ENCODE results near the gene FBF1.

The FBF1 gene

DNA sequence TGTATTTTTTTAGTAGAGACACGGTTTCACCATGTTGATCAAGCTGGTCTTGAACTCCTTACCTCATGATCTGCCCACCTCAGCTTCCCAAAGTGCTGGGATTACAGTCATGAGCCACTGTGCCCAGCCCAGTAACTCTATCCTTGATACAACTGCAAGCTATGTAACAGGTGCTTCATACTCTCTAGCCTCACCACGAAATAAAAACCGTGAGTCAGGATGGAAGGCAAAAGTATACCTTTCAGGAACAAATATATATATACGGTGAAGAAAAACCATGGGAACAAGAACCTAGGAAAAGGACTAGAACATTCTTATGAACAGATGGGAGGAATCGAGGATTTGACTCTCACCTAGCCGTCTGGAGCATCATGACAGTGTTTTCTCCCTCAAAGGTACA is 9.6 kb upstream of the FBF1 start:
- Histone ChIP-seq H3K4me1 (no peaks in the 10 kb centered on the region), H2AFZ (no peak overlapping the region), H3K4me2 (ENCODE audit: low read length) (no peak overlapping the region), H3K36me3 (ENCODE audit: control insufficient read depth, insufficient read depth, low read length) (no peaks in the 10 kb centered on the region), H3K9me3 (ENCODE audit: control insufficient read depth, low read length) (no peaks in the 10 kb centered on the region), H3K27ac (no peak overlapping the region), H3K27me3 (ENCODE audit: control insufficient read depth, insufficient read depth, low read length) (no peaks in the 10 kb centered on the region), H3K4me3 (ENCODE audit: low read depth, low read length) (no peak overlapping the region), H3K79me2 (peaks cover 2% of the 10 kb centered on the region), H3K9ac (no peak overlapping the region)
- TF ChIP-seq, protein P1, sequence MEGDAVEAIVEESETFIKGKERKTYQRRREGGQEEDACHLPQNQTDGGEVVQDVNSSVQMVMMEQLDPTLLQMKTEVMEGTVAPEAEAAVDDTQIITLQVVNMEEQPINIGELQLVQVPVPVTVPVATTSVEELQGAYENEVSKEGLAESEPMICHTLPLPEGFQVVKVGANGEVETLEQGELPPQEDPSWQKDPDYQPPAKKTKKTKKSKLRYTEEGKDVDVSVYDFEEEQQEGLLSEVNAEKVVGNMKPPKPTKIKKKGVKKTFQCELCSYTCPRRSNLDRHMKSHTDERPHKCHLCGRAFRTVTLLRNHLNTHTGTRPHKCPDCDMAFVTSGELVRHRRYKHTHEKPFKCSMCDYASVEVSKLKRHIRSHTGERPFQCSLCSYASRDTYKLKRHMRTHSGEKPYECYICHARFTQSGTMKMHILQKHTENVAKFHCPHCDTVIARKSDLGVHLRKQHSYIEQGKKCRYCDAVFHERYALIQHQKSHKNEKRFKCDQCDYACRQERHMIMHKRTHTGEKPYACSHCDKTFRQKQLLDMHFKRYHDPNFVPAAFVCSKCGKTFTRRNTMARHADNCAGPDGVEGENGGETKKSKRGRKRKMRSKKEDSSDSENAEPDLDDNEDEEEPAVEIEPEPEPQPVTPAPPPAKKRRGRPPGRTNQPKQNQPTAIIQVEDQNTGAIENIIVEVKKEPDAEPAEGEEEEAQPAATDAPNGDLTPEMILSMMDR (IDR thresholded peaks at IDR 0.05): no peak

DNA sequence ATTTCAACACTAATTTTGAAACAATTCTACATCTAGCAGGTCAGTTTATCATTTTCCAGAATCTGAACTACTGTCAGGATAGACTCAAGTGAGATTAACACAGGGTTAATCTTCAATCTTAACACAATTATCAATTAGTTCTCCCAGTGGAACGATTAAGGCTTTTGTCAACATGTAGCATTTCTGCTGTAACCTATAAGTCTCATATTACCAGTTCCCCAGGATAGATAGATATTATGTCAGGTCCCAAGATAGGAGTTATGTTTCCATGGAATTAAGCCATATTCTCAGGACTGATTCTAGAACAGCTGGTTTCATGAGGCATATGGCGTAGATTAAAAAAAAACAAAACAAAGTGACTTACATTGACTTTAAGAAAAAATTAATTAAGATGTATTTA is 4.4 kb upstream of the FBF1 start:
- Histone ChIP-seq H3K27me3 (ENCODE audit: control insufficient read depth, insufficient read depth, low read length) (no peaks in the 10 kb centered on the region), H3K36me3 (ENCODE audit: control insufficient read depth, insufficient read depth, low read length) (no peaks in the 10 kb centered on the region), H3K9ac (no peak overlapping the region), H3K9me3 (ENCODE audit: control insufficient read depth, low read length) (no peaks in the 10 kb centered on the region), H3K4me2 (ENCODE audit: low read length) (no peak overlapping the region), H3K4me1 (peaks cover 12% of the 10 kb centered on the region), H3K27ac (no peak overlapping the region), H2AFZ (no peak overlapping the region), H3K79me2 (no peaks in the 10 kb centered on the region), H3K4me3 (ENCODE audit: low read depth, low read length) (no peak overlapping the region)
- TF ChIP-seq, protein P1 (IDR thresholded peaks at IDR 0.05): no peak

DNA sequence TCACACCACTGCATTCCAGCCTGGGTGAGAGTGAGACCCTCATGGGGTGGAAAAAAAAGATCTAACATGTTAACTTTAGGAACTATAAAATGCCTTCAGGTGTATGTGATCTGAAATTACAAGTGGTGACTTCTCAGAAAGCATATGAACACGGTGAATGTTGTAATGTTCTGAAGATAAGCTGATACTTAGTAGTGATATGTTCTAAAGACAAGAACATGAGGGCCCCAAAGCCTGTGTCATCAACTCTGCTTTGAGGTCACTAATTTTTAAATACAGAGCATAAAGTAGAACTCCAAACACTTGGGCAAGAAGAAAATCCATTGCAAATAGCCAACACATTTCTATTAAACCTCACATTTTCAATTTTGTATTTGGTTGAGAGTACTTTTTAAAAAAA is 2.6 kb upstream of the FBF1 start:
- H3K27me3 ChIP-seq (ENCODE audit: control insufficient read depth, insufficient read depth, low read length): no peaks in the 10 kb centered on the region
- no peak overlapping the region for H3K4me3 ChIP-seq (ENCODE audit: low read depth, low read length)
- peak overlapping the region; percentile 58 for H3K27ac ChIP-seq
- H3K79me2 ChIP-seq: no peaks in the 10 kb centered on the region
- no peak overlapping the region for H3K9ac ChIP-seq
- TF ChIP-seq, protein P1 (IDR thresholded peaks at IDR 0.05): no peak
- no peak overlapping the region for H3K4me2 ChIP-seq (ENCODE audit: low read length)
- H3K36me3 ChIP-seq (ENCODE audit: control insufficient read depth, insufficient read depth, low read length): no peaks in the 10 kb centered on the region
- no peak overlapping the region for H2AFZ ChIP-seq
- no peaks in the 10 kb centered on the region for H3K9me3 ChIP-seq (ENCODE audit: control insufficient read depth, low read length)
- peaks cover 13% of the 10 kb centered on the region for H3K4me1 ChIP-seq

DNA sequence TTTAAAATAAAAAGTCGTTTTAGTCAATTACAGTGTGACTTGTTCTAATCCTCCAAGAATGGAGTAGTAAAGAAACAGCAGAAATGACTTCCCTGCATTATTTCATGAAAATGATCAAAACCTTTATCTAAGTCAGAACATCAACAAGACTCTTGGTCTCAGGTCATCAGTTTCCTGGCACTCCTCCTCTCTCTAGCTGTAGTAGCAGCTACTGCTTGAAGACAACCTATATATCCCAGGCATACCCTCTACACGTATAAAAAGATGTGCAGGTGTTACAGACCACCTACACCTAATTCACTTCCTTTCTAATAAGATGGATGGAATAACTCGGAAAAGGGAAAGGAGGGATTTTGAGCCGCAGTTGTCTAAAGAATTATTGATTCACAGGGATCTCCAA is 1.6 kb upstream of the FBF1 start:
- H3K9me3 ChIP-seq (ENCODE audit: control insufficient read depth, low read length): no peaks in the 10 kb centered on the region
- no peaks in the 10 kb centered on the region for H3K36me3 ChIP-seq (ENCODE audit: control insufficient read depth, insufficient read depth, low read length)

DNA sequence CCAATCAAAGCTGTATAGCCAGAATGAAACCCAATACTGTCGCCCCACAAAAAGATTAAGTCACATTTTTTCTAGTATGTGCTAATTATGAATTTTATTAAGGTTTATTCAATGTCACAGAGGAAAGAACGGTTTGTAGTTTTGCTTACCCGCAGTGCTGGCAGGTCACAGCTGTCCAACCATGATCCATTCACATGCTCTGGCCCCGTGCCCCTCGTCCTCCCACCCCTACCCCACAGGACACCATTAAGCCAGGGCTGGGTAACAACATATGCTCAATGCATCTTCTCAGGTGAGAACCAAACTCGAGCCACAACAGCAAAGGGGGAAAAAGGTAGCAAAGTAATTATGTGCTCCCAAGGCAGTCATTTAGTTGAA is 589 bp upstream of the FBF1 start:
- no peak overlapping the region for H3K9ac ChIP-seq
- TF ChIP-seq, protein P1 (IDR thresholded peaks at IDR 0.05): no peak
- H3K27ac ChIP-seq: no peak overlapping the region
- peak overlapping the region; percentile 99 for H2AFZ ChIP-seq
- H3K9me3 ChIP-seq (ENCODE audit: control insufficient read depth, low read length): no peaks in the 10 kb centered on the region
- H3K27me3 ChIP-seq (ENCODE audit: control insufficient read depth, insufficient read depth, low read length): no peaks in the 10 kb centered on the region
- H3K4me3 ChIP-seq (ENCODE audit: low read depth, low read length): peak overlapping the region; percentile 17
- no peaks in the 10 kb centered on the region for H3K36me3 ChIP-seq (ENCODE audit: control insufficient read depth, insufficient read depth, low read length)
- H3K4me2 ChIP-seq (ENCODE audit: low read length): peak overlapping the region; percentile 63
- H3K79me2 ChIP-seq: no peaks in the 10 kb centered on the region
- peaks cover 13% of the 10 kb centered on the region for H3K4me1 ChIP-seq

More for the DNA sequence above, 1.6 kb upstream of the FBF1 start:
- Histone ChIP-seq H3K4me2 (ENCODE audit: low read length) (no peak overlapping the region), H3K79me2 (no peaks in the 10 kb centered on the region), H3K4me3 (ENCODE audit: low read depth, low read length) (no peak overlapping the region), H3K27me3 (ENCODE audit: control insufficient read depth, insufficient read depth, low read length) (no peaks in the 10 kb centered on the region), H2AFZ (no peak overlapping the region), H3K4me1 (peaks cover 13% of the 10 kb centered on the region), H3K27ac (no peak overlapping the region), H3K9ac (no peak overlapping the region)
- TF ChIP-seq, protein P1 (IDR thresholded peaks at IDR 0.05): no peak
